Stimulated activated CD8-positive, alpha-beta memory T cell treated with anti-CD3 and anti-CD28 coated beads, Interleukin-15, amount 100 ng/mL, for 48 hours (primary cell): ENCODE measurements around the gene STYXL2.

Source experiments
- DNase-seq, 2 donors: peaks; one replicate each; pipeline ENCODE4 v3.0.0-alpha.2; 2020; ENCODE audit warnings: low read depth in 2 of 2

Gene STYXL2

DNA sequence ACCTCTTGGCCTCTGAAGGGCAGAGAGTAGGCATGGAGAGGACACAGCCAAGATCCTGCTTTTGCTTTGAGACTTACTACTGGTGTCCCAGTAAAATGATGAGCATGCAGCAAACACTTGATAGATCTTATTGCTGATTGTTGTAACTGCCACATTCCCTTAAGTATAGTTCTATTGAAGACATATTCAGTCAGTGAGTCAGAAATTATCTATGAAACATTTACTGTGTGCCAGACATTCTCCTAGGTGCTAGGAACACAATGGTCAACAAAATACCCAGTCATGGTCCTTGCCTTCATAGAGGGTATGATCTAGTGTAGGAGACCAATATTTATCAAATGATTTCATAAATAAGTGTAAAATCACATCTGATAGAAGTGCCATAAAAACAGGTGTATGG, 13.6 kb downstream of the STYXL2 start:
- no peak for DNase-seq

DNA sequence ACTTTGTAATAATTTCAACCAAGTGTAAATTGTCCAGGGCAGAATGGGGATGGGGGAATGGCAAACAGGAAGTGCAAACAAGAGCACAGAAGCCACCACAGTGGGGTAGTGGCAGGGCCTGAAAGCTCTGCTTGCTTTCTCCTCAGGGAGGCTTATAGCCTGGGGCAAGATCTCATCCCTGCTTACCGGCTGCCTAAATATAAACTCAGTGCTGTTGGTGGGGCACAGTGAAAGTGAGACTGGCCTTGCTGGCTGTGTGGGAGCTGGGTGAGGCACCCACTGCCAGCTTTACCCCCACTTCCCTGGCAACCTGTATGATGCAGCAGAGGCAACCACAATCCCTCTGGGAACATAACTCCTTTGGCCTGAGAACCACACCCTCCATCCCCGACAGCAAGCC, 15.2 kb downstream of the STYXL2 start:
- DNase-seq: no peak

DNA sequence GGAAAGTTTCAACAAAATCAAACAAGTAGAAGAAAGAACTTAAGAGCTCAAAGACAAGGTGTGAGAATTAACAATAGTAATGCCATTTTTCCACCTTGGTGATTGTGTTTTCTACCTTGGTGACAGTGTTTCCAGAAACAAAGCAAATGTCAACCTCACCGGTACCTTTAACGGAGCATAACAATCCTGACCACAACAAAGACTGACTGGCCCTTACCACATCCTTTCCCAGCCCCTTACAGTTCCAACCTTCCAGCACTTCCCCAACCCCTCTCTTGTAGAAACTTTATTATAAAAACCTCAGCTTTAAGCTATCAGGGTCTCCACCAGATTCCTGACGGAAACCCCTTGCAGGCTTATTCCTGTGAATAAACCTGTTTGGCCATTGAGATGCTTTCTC, 16.7 kb downstream of the STYXL2 start:
- no peak for DNase-seq

DNA sequence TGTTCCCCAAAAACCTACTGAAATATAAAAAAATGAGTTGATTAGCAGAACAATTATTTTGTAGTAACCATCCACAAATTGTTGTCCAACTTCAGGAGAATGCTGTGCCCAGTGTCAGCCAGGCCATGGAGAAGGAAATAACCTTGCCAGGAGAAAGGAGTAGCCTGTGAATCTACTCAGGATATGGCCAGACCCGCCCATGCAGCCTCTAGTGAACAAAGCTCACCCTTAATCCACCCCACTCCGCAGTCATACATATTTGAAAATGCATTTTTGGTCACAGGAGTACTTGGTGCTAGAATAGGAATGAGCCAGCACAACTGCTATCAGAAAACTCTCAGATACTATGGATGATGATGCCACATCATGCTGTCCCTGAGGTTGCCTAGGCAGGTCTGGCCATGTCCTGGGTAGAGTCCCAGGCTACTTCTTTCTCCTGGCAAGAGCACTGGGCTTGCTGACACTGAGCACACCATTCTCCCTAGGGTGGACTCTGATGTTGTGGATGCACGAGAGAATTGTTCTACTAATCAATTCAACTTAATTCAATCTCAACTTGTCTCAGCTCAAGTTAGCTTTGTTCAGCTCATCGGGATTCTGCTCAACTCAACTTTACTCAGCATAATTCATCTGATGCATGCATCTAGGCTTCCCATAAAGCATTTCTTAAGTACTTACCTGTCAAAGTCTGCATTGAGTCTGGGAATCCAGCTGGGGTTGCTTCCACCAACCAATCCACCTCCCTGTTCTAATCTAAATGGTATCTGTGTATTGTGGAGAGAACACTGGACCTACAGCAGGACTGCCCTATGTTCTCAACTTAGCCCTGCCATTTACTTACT, 18.2 kb downstream of the STYXL2 start:
- DNase-seq: no peak

DNA sequence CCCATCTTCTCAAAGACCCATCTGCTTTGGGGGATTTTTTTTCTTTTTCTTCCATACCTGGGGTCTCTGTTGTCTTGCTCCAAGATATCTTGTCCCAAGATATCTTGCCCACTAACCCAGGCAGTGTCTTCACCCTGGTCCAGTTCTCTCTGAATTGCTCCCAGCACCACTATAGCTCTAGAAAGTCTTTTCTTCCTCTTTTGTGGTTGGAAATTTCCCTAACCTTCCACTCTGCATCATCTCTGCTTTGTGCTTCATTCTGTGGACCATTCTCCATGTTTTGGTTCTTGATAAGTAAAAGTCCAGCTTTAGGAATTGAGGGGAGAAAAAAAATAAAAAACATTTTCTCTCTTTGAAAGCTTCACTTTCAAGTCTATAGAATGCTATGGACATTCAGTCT, 20.9 kb downstream of the STYXL2 start:
- DNase-seq: no peak

DNA sequence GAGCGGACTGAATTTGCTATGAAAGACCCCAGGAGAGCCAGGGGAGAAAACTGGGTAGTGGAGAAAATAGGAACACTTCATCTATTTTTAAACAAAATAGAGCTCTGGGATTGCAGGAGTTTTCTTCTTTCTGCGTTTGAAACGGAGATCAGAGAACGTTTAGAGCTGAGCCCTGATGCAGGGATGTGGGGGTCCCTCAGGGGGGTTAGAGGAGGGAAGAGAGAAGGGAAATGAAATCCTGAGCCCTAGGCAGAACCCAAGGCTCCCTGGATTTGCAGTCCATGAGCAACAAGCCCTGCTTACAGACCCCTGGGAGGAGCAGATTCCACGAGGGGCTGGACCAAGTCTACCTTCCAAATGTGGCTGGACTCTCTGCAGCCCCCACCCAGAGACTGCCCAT, 21.8 kb downstream of the STYXL2 start:
- no peak for DNase-seq

DNA sequence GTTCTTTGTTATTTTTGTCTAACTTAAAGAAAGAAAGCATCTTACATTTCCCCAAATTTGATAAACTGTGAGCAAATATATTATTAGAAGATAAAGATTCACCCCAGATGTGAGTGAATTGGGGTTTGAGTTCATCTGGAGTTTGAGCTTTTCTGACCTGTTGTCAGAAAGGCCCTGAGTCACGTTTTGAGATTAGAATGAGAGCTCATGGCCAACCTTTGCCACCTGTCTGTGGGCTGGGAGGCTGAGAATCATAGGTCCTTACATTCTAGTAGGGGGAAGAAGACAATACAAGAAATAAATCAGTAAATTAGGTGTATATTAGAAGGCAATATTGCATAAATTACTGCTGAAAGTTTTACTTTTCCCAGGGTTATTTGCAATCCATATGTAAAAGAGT, 22.3 kb downstream of the STYXL2 start:
- DNase-seq: no peak

DNA sequence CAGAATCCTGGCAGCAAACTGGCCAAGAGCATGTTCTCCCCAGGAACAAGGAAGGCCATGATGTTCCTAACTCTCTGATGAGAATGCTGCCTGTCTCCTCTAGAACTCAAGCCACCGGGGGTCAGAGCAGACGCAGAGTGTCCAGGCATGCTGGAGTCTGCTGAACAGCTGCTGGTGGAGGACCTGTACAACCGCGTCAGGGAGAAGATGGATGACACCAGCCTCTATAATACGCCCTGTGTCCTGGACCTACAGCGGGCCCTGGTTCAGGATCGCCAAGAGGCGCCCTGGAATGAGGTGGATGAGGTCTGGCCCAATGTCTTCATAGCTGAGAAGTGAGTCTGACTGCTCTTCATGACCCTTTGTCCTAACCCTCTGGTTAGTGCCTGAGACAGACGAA, 23.4 kb downstream of the STYXL2 start:
- no peak for DNase-seq

DNA sequence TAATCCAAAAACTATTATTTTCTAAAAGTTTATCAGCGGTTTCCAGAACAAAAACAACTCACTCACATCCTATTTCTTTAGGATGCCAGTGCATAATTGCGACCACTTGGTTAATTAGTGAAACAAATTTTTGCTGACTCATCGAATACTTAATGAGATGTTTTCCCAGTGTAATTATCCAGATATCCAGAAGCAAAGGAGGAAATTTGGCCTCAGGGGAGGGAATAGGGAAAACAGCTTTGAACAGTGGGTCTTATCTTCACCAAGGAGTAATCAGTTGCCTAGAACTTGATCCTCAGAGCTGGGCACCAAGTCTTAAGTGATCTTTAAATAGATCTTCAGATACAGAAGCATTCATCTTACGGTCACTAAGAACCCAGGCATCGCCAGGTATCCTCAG, 24.3 kb downstream of the STYXL2 start:
- DNase-seq: no peak

DNA sequence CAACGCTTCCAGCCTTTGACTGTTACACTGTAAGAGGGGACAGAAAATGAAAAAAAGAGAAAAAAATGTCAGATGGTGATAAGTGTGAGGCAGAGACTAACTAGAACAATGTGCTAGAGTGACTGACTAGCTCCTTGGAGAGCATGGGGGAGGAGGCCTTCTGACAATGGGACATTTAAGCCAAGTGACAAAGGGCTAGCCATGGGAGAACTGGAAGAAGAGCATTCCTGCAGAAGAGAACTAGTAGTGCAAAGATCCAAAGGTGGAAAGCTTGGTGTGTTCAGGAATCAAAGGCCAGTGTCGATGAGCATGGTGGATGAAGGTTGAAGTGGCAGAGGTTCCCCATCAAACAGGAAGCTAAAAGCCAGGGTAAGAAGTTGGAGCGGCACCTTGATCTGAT, 25.8 kb downstream of the STYXL2 start:
- no peak for DNase-seq

DNA sequence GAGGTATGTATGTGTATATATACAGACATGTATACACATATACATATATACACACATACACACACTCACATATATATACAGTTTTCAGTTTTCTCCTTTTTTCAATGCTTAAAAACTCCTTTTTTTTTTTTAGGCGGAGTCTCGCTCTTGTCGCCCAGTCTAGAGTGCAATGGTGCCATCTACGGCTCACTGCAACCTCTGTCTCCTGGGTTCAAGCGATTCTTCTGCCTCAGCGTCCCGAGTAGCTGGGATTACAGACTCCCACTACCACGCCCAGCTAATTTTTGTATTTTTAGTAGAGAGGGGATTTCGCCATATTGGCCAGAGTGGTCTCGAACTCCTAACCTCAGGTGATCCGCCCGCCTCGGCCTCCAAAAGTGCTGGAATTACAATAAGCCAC, 27.0 kb downstream of the STYXL2 start:
- DNase-seq: no peak

DNA sequence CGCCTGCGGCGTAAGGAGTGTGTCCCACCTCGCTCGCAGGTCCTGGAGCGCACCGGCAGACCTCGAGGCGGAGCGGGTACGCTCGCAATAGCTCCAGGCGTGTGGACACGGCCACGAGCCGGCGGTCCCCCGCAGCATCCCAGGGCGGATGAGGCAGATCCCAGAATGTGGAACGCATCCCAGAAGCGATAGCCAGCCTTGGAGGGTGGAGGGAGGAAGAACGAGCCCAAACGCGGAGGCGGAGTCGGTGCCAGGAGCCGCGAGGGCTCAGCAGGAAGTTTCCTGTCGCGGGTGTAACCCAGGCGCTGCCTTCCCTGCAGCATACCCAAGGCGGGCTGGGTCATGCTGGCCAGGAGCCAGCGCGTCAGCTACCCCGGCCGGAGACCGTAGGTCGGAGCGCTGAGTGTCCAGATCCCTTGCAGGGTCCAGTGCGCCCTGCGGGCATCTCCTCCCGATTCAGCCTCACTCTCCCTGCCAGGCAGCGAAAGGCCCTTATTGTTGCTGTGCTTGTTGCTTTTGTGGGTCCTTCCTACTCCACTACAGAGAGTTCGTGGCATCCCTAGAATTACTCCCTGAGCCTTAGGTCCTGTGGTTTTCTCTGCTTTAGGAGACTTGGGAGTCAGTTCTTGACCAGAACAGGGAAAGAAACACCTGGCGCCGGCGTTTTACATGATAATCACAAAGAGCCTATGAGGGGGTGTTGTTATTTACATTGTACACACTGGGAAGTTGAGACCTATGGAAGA, 27.7 kb downstream of the STYXL2 start:
- DNase-seq: no peak

DNA sequence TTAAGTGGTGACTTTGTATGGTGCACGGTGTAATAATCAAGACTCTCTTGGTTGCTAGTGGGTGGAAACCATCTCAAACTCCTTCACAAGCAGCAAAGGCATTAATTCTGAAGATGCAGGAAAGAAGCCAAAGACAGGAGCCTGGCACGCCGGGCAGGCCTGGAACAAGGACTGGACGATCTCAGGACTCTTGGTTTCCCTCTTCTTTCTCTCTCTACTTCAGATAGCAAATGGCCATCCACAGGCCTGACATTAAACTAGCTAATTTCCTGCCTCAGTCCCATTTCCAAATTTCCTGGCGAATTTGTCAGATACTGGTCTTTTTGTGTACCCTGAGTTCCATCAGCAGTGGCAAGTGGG, 28.2 kb downstream of the STYXL2 start:
- DNase-seq: no peak

DNA sequence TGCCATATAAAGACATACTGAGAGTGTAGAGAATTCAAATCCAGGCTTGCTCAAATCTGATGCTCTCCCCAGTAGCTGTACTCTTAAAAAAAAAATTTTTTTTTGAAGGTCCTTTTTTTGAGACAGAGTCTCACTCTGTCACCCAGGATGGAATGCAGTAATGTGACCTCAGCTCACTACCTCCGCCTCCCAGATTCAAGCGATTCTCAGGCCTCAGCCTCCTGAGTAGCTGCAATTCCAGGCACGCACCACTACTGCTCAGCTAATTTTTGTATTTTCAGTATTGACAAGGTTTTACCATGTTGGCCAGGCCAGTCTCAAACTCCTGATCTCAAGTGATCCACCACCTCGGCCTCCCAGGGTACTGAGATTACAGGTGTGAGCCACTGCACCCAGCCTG, 28.7 kb downstream of the STYXL2 start:
- DNase-seq: no peak

DNA sequence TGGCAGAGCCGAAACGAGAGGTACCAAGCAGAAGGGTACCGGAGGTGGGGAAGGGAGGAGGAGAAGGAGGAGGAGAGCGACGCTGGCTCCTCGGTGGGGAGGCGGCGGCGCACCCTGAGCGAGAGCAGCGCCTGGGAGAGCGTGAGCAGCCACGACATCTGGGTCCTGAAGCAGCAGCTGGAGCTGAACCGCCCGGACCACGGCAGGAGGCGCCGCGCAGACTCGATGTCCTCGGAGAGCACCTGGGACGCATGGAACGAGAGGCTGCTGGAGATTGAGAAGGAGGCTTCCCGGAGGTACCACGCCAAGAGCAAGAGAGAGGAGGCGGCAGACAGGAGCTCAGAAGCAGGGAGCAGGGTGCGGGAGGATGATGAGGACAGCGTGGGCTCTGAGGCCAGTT, 32.4 kb downstream of the STYXL2 start:
- DNase-seq: no peak

DNA sequence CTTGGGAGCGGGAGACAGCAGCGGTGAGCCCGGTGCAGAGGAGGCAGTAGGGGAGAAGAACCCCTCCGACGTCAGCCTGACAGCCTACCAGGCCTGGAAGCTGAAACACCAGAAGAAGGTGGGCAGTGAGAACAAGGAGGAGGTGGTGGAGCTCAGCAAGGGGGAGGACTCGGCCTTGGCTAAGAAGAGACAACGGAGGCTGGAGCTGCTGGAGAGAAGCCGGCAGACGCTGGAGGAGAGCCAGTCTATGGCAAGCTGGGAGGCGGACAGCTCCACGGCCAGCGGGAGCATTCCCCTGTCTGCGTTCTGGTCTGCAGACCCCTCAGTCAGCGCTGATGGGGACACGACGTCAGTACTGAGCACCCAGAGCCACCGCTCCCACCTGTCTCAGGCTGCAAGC, 32.9 kb downstream of the STYXL2 start:
- no peak for DNase-seq

DNA sequence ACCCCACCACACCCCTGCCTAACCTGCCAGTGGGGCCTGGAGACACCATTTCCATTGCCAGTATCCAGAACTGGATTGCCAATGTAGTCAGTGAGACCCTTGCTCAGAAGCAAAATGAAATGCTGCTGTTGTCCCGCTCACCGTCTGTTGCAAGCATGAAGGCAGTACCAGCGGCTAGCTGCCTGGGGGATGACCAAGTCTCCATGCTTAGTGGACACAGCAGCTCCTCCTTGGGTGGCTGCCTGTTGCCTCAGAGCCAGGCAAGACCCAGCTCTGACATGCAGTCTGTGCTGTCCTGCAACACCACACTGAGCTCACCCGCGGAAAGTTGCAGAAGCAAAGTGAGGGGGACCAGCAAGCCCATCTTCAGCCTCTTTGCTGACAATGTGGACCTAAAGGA, 33.4 kb downstream of the STYXL2 start:
- no peak for DNase-seq

DNA sequence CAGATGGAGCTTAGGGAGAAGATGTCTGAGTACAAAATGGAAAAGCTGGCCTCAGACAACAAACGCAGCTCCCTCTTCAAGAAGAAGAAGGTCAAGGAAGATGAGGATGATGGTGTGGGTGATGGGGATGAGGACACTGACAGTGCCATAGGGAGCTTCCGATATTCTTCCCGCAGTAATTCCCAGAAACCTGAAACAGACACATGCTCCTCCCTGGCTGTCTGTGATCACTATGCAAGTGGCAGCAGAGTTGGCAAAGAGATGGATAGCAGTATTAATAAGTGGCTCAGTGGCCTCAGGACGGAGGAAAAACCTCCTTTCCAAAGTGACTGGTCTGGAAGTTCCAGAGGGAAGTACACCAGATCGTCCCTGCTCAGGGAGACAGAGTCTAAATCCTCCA, 33.8 kb downstream of the STYXL2 start:
- no peak for DNase-seq

DNA sequence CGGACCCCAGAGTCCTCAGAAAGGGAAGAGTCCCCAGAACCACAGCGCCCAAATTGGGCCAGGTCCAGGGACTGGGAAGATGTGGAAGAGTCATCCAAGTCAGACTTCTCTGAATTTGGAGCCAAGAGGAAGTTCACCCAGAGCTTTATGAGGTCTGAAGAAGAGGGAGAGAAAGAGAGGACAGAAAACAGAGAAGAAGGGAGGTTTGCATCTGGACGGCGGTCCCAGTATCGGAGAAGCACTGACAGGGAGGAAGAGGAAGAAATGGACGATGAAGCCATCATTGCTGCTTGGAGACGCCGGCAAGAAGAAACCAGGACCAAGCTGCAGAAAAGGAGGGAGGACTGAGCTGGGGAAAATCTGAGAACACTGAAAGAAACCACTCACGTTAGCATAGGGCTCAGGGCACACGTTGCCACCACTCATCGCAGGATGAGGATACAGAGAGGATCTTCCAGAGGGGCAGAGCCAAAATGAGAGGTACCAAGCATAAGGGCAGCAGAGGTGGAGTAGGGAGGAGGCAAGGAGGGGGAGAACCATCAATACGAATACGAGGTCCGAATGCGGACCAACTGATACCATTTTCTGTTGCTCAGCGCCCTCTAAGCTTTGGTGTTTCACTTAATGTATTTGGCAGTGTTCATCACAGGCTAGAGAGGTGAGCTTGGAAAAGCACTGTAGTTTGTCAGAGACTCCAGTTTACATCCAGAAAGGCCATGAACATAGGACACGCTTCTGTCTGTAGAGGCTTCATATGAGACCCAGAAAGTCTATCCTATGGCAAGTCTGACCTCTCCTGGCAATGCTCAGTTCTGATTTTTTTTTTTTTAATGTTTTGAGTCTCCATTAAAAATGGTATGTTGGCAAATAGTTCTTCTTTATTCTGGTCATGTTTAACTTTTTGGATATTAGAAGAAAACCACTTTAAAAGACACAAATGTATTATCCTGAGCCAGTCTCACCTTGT, 34.7 kb downstream of the STYXL2 start:
- DNase-seq: no peak

DNA sequence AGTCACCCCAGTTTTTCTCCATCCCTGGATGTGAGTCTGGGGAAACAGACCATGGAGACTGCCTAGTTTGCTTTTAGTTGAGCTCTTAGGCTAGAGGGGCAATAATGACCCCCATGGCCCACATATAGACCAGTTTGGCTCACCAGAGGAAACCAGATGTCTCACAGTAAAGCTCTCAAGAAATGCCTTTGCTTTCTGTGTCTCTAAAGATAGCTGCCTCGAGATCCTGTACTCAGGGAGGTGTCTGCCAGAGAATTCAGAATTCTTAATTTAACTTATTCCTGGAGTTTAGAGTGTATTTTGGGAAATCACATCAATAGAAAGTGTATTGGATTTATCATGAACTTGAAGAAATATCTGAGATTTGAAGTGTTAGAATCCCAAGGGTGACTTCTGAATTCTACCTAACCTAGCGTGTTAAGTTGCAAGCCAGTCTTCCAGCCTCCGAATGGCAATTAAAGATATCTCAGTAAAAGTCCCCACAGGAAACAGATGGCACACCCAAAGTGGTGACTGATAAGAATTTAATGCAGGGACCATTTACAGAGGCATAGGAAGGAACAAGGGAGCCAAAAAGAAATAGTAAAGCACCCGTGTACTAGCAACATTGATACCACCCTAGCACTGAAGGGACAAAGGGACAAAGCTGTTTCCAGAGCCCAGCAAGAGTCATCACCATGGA, 37.1 kb downstream of the STYXL2 start:
- DNase-seq: no peak

DNA sequence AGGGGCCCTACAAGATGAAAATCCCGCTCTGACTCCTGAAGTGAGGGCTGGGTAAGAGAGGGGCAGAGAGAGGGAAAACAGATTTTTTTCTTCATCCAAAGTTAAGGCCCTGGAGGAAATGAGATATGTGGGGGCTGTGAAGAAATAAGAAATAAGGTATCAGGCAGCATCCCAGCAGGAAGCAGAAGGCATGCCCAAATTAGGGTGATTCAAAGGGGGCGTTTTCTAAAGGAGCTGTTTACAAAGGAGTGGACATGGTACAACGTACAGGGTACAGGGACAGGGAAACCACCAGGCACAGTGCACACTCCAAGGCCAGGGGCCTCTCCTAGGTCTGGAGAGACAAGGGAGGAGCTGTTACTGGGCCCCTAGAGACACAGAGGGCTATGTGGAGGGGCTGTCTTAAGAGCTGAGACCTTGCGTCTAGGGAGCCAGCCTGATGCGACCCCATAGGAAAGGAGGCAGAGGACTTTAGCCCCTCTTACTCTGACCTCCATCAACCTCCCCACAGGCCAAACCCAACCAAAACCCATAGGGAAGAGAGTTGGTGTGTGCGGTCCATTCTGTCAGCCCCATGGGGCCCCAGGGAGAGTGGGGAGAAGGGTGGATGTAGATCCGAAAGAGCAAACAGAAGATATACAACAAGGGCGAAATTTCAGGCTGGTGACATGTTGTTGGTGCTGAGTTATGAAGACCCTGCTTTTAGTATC, 38.6 kb downstream of the STYXL2 start:
- no peak for DNase-seq
